Suprapubic skin (tissue), 4 donors: ENCODE results near the gene PTAR1. TPM values are rescaled to one million over a fixed set of nuclear protein-coding genes. Genes with fewer than 3 reads are reported as not detected.

Source experiments
- DNase-seq, 2 donors: peaks; one replicate each; pipeline ENCODE4 v3.0.0-alpha.2; 2019; ENCODE audit warnings: low spot score in 2 of 2
- H3K27ac ChIP-seq: fragments of 200-600 bp; sonication (generic); one replicate; pipeline ENCODE4 v1.5.1; 2019
- H3K27me3 ChIP-seq: fragments of 200-600 bp; sonication (generic); one replicate; pipeline ENCODE4 v1.5.1; 2019
- H3K36me3 ChIP-seq: fragments of 200-600 bp; sonication (generic); one replicate; pipeline ENCODE4 v1.5.1; 2019
- H3K4me1 ChIP-seq: fragments of 200-600 bp; sonication (generic); one replicate; pipeline ENCODE4 v1.5.1; 2019
- H3K4me3 ChIP-seq: fragments of 200-600 bp; sonication (generic); one replicate; pipeline ENCODE4 v1.5.1; 2019; ENCODE audit warnings: mild to moderate bottlenecking
- H3K9me3 ChIP-seq: fragments of 200-600 bp; sonication (generic); one replicate; pipeline ENCODE4 v1.5.1; 2019
- CTCF ChIP-seq, 2 donors: fragments of 200-600 bp in 1 of 2; fragments of 450-650 bp in 1 of 2; sonication (generic) in 1 of 2; IDR thresholded peaks; one replicate each; pipeline ENCODE4 v1.5.1; 2016 to 2019; ENCODE audit warnings: antibody characterized with exemption in 2 of 2, mild to moderate bottlenecking in 1 of 2, moderate library complexity in 1 of 2
- EP300 ChIP-seq: sonication (generic); formaldehyde crosslinking; IDR thresholded peaks from one replicate; pipeline ENCODE4 v1.6.1; 2017; ENCODE audit warnings: antibody characterized with exemption
- POLR2A ChIP-seq, 2 donors: fragments of 450-650 bp; IDR thresholded peaks; one replicate each; pipeline ENCODE4 v1.6.1; 2017; ENCODE audit warnings: antibody characterized with exemption in 2 of 2, mild to moderate bottlenecking in 2 of 2, moderate library complexity in 2 of 2
- POLR2AphosphoS5 ChIP-seq, 3 donors: sonication (generic); formaldehyde crosslinking; IDR thresholded peaks; one replicate each; pipeline ENCODE4 v1.6.1; 2017; ENCODE audit warnings: antibody characterized with exemption in 3 of 3
- WGBS: methylation state at CpG from one replicate; pipeline ENCODE4 v1.1.5; 2018; 5-methylcytosine and 5-hydroxymethylcytosine counted together
- total RNA-seq, 4 donors: library from RNA; depleted of rRNA; stranded (reverse); fragments of >200 nt; gene quantifications; one replicate each; pipeline ENCODE4 v1.1.0, GENCODE V29; 2016

PTAR1 gene
- total RNA-seq, 4 donors from 2014 or later, result 44.3 to 108 (median 54.6) TPM

- TF ChIP-seq EP300, result no peak
- no peak for TF ChIP-seq CTCF (IDR thresholded peaks at IDR 0.05)
- no peak for TF ChIP-seq POLR2AphosphoS5 (IDR thresholded peaks at IDR 0.05)
- TF ChIP-seq POLR2A (IDR thresholded peaks at IDR 0.05), result no peak
- peaks cover 21% of the 10 kb centered on the region for H3K4me1 ChIP-seq
- H3K27me3 ChIP-seq, result no peaks in the 10 kb centered on the region
- H3K9me3 ChIP-seq, result no peaks in the 10 kb centered on the region
- H3K36me3 ChIP-seq, result no peaks in the 10 kb centered on the region
- peak overlapping the region; percentile 98 for H3K27ac ChIP-seq
- H3K4me3 ChIP-seq, result peak overlapping the region; percentile 81
- 23% methylated on average over 7 of the region's 7 CpGs for WGBS
- DNase-seq, result no peak
Measured at GRCh38 chr9:69760278-69760610, 433 bp upstream of the PTAR1 start.

GRCh38 chr9:69759021-69759420 lies 790 bp downstream of the PTAR1 start:
- Histone ChIP-seq H3K27ac (peak overlapping the region; percentile 98), H3K36me3 (no peaks in the 10 kb centered on the region), H3K4me3 (peak overlapping the region; percentile 81), H3K9me3 (no peaks in the 10 kb centered on the region), H3K27me3 (no peaks in the 10 kb centered on the region), H3K4me1 (peaks cover 21% of the 10 kb centered on the region)
- TF ChIP-seq CTCF (IDR thresholded peaks at IDR 0.05) (no peak), EP300 (no peak), POLR2AphosphoS5 (IDR thresholded peaks at IDR 0.05) (no peak), POLR2A (IDR thresholded peaks at IDR 0.05) (no peak)
- under 1% methylated on average over 5 of the region's 5 CpGs for WGBS
- DNase-seq, result no peak

- Histone ChIP-seq H3K9me3 (no peaks in the 10 kb centered on the region), H3K27me3 (no peaks in the 10 kb centered on the region), H3K4me1 (peaks cover 21% of the 10 kb centered on the region), H3K36me3 (no peaks in the 10 kb centered on the region), H3K4me3 (peak overlapping the region; percentile 81), H3K27ac (no peak overlapping the region)
- TF ChIP-seq CTCF (IDR thresholded peaks at IDR 0.05) (no peak), POLR2AphosphoS5 (IDR thresholded peaks at IDR 0.05) (no peak), POLR2A (IDR thresholded peaks at IDR 0.05) (no peak), EP300 (no peak)
- 41% methylated on average over 6 of the region's 6 CpGs for WGBS
- DNase-seq, result no peak
Measured at GRCh38 chr9:69757996-69758675, 1.7 kb downstream of the PTAR1 start.

GRCh38 chr9:69755205-69755604 lies 4.6 kb downstream of the PTAR1 start:
- H3K9me3 ChIP-seq, result no peaks in the 10 kb centered on the region
- H3K4me3 ChIP-seq, result no peak overlapping the region
- WGBS, result 81% methylated on average over 2 of the region's 2 CpGs
- DNase-seq, result no peak
- H3K36me3 ChIP-seq, result no peaks in the 10 kb centered on the region
- H3K27me3 ChIP-seq, result no peaks in the 10 kb centered on the region
- no peak for TF ChIP-seq EP300
- TF ChIP-seq POLR2A (IDR thresholded peaks at IDR 0.05), result no peak
- no peak for TF ChIP-seq CTCF (IDR thresholded peaks at IDR 0.05)
- TF ChIP-seq POLR2AphosphoS5 (IDR thresholded peaks at IDR 0.05), result no peak
- H3K27ac ChIP-seq, result no peak overlapping the region
- H3K4me1 ChIP-seq, result peaks cover 29% of the 10 kb centered on the region

- Histone ChIP-seq H3K9me3 (no peaks in the 10 kb centered on the region), H3K4me1 (peaks cover 28% of the 10 kb centered on the region), H3K27me3 (no peaks in the 10 kb centered on the region), H3K4me3 (no peak overlapping the region), H3K36me3 (peaks cover 4% of the 10 kb centered on the region), H3K27ac (no peak overlapping the region)
- TF ChIP-seq POLR2AphosphoS5 (IDR thresholded peaks at IDR 0.05) (no peak), EP300 (no peak), CTCF (IDR thresholded peaks at IDR 0.05) (no peak), POLR2A (IDR thresholded peaks at IDR 0.05) (no peak)
- whole genome bisulfite sequencing, result 88% methylated on average over 3 of the region's 3 CpGs
- no peak for DNase-seq
Measured at GRCh38 chr9:69753830-69754229, 6.0 kb downstream of the PTAR1 start.
